SK-N-MC (cell line): Measurements from ENCODE around the gene KRT20.

Source experiments
- EZH2 ChIP-seq: fragments of 200-600 bp; sonication (generic); IDR thresholded peaks from one replicate; pipeline ENCODE4 v1.6.1; 2017; ENCODE audit warnings: antibody characterized with exemption
- POLR2AphosphoS5 ChIP-seq: IDR thresholded peaks from 2 replicates; pipeline ENCODE4 v1.6.1; 2012; ENCODE audit warnings: mild to moderate bottlenecking, low read depth, low read length, borderline replicate concordance

- TF ChIP-seq POLR2AphosphoS5, result no peak
- no peak for TF ChIP-seq EZH2
Measured at GRCh38 chr17:40884708-40885512, at the start of gene KRT20.
